GM18520 (cell line): ENCODE results near the gene RAD9A.

ENCODE experiments used
- ATAC-seq: cut with Tn5 transposase; IDR thresholded peaks from one replicate; pipeline ENCODE4 v1.9.1; 2021; ENCODE audit not compliant: unreplicated experiment

Gene RAD9A

GRCh38 chr11:67438158-67438902, 46.5 kb downstream of the RAD9A start:
- no peak for ATAC-seq

- ATAC-seq: no peak
Measured at GRCh38 chr11:67439321-67440228, 47.8 kb downstream of the RAD9A start.

GRCh38 chr11:67440229-67441097, 48.7 kb downstream of the RAD9A start:
- no peak for ATAC-seq

- ATAC-seq: no peak
Measured at GRCh38 chr11:67441098-67441563, 49.3 kb downstream of the RAD9A start.

- no peak for ATAC-seq
Measured at GRCh38 chr11:67441731-67442351, 50.1 kb downstream of the RAD9A start.

- no peak for ATAC-seq
Measured at GRCh38 chr11:67442504-67443404, 51.0 kb downstream of the RAD9A start.

GRCh38 chr11:67445515-67445914, 53.7 kb downstream of the RAD9A start:
- no peak for ATAC-seq
